ENCODE data around the gene HCN2. TPM values are rescaled to one million over a fixed set of nuclear protein-coding genes. Genes with fewer than 3 reads are reported as not detected.

HCN2 gene
- total and polyA plus RNA-seq, 2 of the 8 experiments (the other 6 are each of a cell fraction or from before 2014, with no cell fraction given) = 1.0 to 4.0 TPM

DNA sequence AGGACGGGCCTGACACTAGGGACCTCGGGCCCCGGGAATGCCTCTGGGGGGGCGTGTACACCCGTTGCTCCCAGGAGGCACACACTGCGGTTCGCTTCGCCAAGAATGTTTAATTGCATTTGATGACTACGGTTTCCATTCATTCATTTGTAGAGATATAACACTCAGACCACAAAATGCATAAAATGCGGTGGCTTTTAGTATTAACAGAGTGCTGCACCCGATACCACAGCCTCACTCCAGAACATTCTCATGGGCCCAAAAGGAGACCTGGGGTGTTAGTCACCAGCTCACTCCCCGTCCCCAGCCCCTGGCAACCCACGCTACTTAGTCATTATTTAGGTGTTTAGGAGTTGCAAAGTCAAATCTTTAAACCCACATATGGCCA is 21.8 kb downstream of the HCN2 start (continued):
- TF ChIP-seq, protein P1, sequence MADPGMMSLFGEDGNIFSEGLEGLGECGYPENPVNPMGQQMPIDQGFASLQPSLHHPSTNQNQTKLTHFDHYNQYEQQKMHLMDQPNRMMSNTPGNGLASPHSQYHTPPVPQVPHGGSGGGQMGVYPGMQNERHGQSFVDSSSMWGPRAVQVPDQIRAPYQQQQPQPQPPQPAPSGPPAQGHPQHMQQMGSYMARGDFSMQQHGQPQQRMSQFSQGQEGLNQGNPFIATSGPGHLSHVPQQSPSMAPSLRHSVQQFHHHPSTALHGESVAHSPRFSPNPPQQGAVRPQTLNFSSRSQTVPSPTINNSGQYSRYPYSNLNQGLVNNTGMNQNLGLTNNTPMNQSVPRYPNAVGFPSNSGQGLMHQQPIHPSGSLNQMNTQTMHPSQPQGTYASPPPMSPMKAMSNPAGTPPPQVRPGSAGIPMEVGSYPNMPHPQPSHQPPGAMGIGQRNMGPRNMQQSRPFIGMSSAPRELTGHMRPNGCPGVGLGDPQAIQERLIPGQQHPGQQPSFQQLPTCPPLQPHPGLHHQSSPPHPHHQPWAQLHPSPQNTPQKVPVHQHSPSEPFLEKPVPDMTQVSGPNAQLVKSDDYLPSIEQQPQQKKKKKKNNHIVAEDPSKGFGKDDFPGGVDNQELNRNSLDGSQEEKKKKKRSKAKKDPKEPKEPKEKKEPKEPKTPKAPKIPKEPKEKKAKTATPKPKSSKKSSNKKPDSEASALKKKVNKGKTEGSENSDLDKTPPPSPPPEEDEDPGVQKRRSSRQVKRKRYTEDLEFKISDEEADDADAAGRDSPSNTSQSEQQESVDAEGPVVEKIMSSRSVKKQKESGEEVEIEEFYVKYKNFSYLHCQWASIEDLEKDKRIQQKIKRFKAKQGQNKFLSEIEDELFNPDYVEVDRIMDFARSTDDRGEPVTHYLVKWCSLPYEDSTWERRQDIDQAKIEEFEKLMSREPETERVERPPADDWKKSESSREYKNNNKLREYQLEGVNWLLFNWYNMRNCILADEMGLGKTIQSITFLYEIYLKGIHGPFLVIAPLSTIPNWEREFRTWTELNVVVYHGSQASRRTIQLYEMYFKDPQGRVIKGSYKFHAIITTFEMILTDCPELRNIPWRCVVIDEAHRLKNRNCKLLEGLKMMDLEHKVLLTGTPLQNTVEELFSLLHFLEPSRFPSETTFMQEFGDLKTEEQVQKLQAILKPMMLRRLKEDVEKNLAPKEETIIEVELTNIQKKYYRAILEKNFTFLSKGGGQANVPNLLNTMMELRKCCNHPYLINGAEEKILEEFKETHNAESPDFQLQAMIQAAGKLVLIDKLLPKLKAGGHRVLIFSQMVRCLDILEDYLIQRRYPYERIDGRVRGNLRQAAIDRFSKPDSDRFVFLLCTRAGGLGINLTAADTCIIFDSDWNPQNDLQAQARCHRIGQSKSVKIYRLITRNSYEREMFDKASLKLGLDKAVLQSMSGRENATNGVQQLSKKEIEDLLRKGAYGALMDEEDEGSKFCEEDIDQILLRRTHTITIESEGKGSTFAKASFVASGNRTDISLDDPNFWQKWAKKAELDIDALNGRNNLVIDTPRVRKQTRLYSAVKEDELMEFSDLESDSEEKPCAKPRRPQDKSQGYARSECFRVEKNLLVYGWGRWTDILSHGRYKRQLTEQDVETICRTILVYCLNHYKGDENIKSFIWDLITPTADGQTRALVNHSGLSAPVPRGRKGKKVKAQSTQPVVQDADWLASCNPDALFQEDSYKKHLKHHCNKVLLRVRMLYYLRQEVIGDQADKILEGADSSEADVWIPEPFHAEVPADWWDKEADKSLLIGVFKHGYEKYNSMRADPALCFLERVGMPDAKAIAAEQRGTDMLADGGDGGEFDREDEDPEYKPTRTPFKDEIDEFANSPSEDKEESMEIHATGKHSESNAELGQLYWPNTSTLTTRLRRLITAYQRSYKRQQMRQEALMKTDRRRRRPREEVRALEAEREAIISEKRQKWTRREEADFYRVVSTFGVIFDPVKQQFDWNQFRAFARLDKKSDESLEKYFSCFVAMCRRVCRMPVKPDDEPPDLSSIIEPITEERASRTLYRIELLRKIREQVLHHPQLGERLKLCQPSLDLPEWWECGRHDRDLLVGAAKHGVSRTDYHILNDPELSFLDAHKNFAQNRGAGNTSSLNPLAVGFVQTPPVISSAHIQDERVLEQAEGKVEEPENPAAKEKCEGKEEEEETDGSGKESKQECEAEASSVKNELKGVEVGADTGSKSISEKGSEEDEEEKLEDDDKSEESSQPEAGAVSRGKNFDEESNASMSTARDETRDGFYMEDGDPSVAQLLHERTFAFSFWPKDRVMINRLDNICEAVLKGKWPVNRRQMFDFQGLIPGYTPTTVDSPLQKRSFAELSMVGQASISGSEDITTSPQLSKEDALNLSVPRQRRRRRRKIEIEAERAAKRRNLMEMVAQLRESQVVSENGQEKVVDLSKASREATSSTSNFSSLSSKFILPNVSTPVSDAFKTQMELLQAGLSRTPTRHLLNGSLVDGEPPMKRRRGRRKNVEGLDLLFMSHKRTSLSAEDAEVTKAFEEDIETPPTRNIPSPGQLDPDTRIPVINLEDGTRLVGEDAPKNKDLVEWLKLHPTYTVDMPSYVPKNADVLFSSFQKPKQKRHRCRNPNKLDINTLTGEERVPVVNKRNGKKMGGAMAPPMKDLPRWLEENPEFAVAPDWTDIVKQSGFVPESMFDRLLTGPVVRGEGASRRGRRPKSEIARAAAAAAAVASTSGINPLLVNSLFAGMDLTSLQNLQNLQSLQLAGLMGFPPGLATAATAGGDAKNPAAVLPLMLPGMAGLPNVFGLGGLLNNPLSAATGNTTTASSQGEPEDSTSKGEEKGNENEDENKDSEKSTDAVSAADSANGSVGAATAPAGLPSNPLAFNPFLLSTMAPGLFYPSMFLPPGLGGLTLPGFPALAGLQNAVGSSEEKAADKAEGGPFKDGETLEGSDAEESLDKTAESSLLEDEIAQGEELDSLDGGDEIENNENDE (IDR thresholded peaks at IDR 0.05; ENCODE audit: insufficient replicate concordance, low read length) = no peak
- no peak for TF ChIP-seq TCF12 (IDR thresholded peaks at IDR 0.05; ENCODE audit: low read depth, low read length)
- TF ChIP-seq EGR1 (IDR thresholded peaks at IDR 0.05; ENCODE audit: borderline replicate concordance, low read depth, low read length) = no peak
- no peak for TF ChIP-seq MAFK (IDR thresholded peaks at IDR 0.05; ENCODE audit: low read depth, low read length)
- no peak for TF ChIP-seq EZH2 (IDR thresholded peaks at IDR 0.05; ENCODE audit: low read depth, low read length, severe bottlenecking)
- no peak for TF ChIP-seq CREB1 (IDR thresholded peaks at IDR 0.05)
- no peak for TF ChIP-seq HDAC2 (IDR thresholded peaks at IDR 0.05; ENCODE audit: borderline replicate concordance in 1 of 2, low read depth in 2 of 2, low read length in 2 of 2)
- no peak for TF ChIP-seq TEAD4 (IDR thresholded peaks at IDR 0.05; ENCODE audit: low read depth, low read length)
- TF ChIP-seq ASH2L (IDR thresholded peaks at IDR 0.05; ENCODE audit: low read length) = no peak
- TF ChIP-seq SP2 (IDR thresholded peaks at IDR 0.05; ENCODE audit: low read length) = no peak
- no peak for TF ChIP-seq TBP (IDR thresholded peaks at IDR 0.05; ENCODE audit: low read depth, low read length)
- no peak for TF ChIP-seq BCL11A (IDR thresholded peaks at IDR 0.05; ENCODE audit: low read depth in 2 of 2, low read length in 2 of 2)
